Astrocyte (in vitro differentiated cells and primary cell): Measurements from ENCODE around the gene AGO4. TPM values are rescaled to one million over a fixed set of nuclear protein-coding genes. Genes with fewer than 3 reads are reported as not detected.
"Not testable (repeated sequence)": the region's sequence is repeated elsewhere in the genome, so short reads cannot be mapped to it uniquely, and the experiment has no call there.

ENCODE experiments used
- DNase-seq: peaks from one replicate; pipeline ENCODE4 v3.0.0-alpha.2; 2010; ENCODE audit warnings: low read depth
- FAIRE-seq: peaks from 2 replicates; lab custom pipeline; 2011; peaks lifted over from hg19 to GRCh38; lab: Jason Lieb, UNC
- H2AFZ ChIP-seq: 2 replicates; pipeline ENCODE4 v1.6.0; 2012; ENCODE audit warnings: low read depth, low read length, inconsistent platforms
- H3K27ac ChIP-seq: 2 replicates; pipeline ENCODE4 v1.5.1; 2011; ENCODE audit warnings: low read depth, low read length, inconsistent platforms
- H3K27me3 ChIP-seq: 2 replicates; pipeline ENCODE4 v1.6.0; 2011; ENCODE audit warnings: low read length, inconsistent platforms; ENCODE audit not compliant: insufficient read depth
- H3K36me3 ChIP-seq: 2 replicates; pipeline ENCODE4 v1.5.1; 2011; ENCODE audit warnings: low read length, inconsistent platforms; ENCODE audit not compliant: insufficient read depth
- H3K4me1 ChIP-seq: 2 replicates; pipeline ENCODE4 v1.5.1; 2011; ENCODE audit warnings: low read length, inconsistent platforms; ENCODE audit not compliant: insufficient read depth
- H3K4me2 ChIP-seq: 2 replicates; pipeline ENCODE4 v1.6.0; 2012; ENCODE audit warnings: low read length, inconsistent platforms
- H3K4me3 ChIP-seq: 2 replicates; pipeline ENCODE4 v1.5.1; 2011; ENCODE audit warnings: low read depth, mild to moderate bottlenecking, low read length, inconsistent platforms; ENCODE audit not compliant: insufficient read depth
- H3K79me2 ChIP-seq: 2 replicates; pipeline ENCODE4 v1.6.0; 2012; ENCODE audit warnings: mild to moderate bottlenecking, low read length, inconsistent platforms; ENCODE audit not compliant: insufficient read depth
- H3K9ac ChIP-seq: 2 replicates; pipeline ENCODE4 v1.6.0; 2012; ENCODE audit warnings: mild to moderate bottlenecking, low read length, inconsistent platforms
- H3K9me3 ChIP-seq: 2 replicates; pipeline ENCODE4 v1.5.1; 2012; ENCODE audit warnings: low read depth, mild to moderate bottlenecking, low read length, inconsistent platforms; ENCODE audit not compliant: insufficient read depth
- H4K20me1 ChIP-seq: 2 replicates; pipeline ENCODE4 v1.6.0; 2012; ENCODE audit warnings: low read length, inconsistent platforms; ENCODE audit not compliant: insufficient read depth
- H3K27ac Mint-ChIP-seq: one replicate; pipeline ENCODE4 v1.8.0; 2021; ENCODE audit warnings: mild to moderate bottlenecking, mixed read lengths; ENCODE audit not compliant: unreplicated experiment
- H3K27me3 Mint-ChIP-seq: one replicate; pipeline ENCODE4 v1.8.0; 2021; ENCODE audit warnings: low read depth, mixed read lengths; ENCODE audit not compliant: unreplicated experiment
- H3K36me3 Mint-ChIP-seq: one replicate; pipeline ENCODE4 v1.8.0; 2021; ENCODE audit warnings: low read depth, mixed read lengths; ENCODE audit not compliant: unreplicated experiment
- H3K4me1 Mint-ChIP-seq: one replicate; pipeline ENCODE4 v1.8.0; 2021; ENCODE audit warnings: low read depth, mixed read lengths; ENCODE audit not compliant: unreplicated experiment
- H3K4me3 Mint-ChIP-seq: one replicate; pipeline ENCODE4 v1.8.0; 2021; ENCODE audit warnings: mild to moderate bottlenecking, moderate library complexity, mixed read lengths; ENCODE audit not compliant: unreplicated experiment
- H3K9me3 Mint-ChIP-seq: one replicate; pipeline ENCODE4 v1.8.0; 2021; ENCODE audit warnings: mild to moderate bottlenecking, mixed read lengths; ENCODE audit not compliant: unreplicated experiment
- CTCF ChIP-seq: IDR thresholded peaks from 2 replicates; pipeline ENCODE4 v1.5.1; 2011; ENCODE audit warnings: low read depth, mild to moderate bottlenecking, inconsistent platforms, low read length, moderate library complexity; ENCODE audit not compliant: insufficient read depth
- EZH2 ChIP-seq: IDR thresholded peaks from 2 replicates; pipeline ENCODE4 v1.6.1; 2012; ENCODE audit warnings: mild to moderate bottlenecking, low read length, inconsistent platforms; ENCODE audit not compliant: insufficient read depth
- total RNA-seq: library from RNA; stranded (reverse); gene quantifications from 2 replicates; pipeline ENCODE4 v1.2.1, GENCODE V29; 2021

AGO4 gene
- total RNA-seq, 1 donor from 2014 or later, result 9.8 TPM

GRCh38 chr1:35863881-35864625 is 56.2 kb downstream of the AGO4 start:
- H3K79me2 ChIP-seq, result no peaks in the 10 kb centered on the region
- H3K36me3 Mint-ChIP-seq, result peaks cover 4% of the 10 kb centered on the region
- H3K4me3 ChIP-seq, result no peak overlapping the region
- DNase-seq, result no peak
- no peaks in the 10 kb centered on the region for H3K4me1 ChIP-seq
- H4K20me1 ChIP-seq, result no peaks in the 10 kb centered on the region
- no peak for FAIRE-seq
- no peaks in the 10 kb centered on the region for H3K27me3 Mint-ChIP-seq
- no peaks in the 10 kb centered on the region for H3K9me3 Mint-ChIP-seq
- H3K27ac ChIP-seq, result no peak overlapping the region
- H3K9me3 ChIP-seq, result no peaks in the 10 kb centered on the region
- H3K27me3 ChIP-seq, result no peaks in the 10 kb centered on the region
- TF ChIP-seq EZH2 (no peak), CTCF (no peak)
- no peak overlapping the region for H3K4me3 Mint-ChIP-seq
- H3K4me2 ChIP-seq, result no peak overlapping the region
- no peak overlapping the region for H3K27ac Mint-ChIP-seq
- H2AFZ ChIP-seq, result no peak overlapping the region
- H3K4me1 Mint-ChIP-seq, result no peaks in the 10 kb centered on the region
- H3K36me3 ChIP-seq, result no peaks in the 10 kb centered on the region
- H3K9ac ChIP-seq, result no peak overlapping the region

- H3K4me1 ChIP-seq, result no peaks in the 10 kb centered on the region
- H3K9me3 Mint-ChIP-seq, result no peaks in the 10 kb centered on the region
- H3K9me3 ChIP-seq, result no peaks in the 10 kb centered on the region
- H3K4me3 Mint-ChIP-seq, result no peak overlapping the region
- no peaks in the 10 kb centered on the region for H3K4me1 Mint-ChIP-seq
- H3K9ac ChIP-seq, result no peak overlapping the region
- peaks cover 4% of the 10 kb centered on the region for H3K36me3 Mint-ChIP-seq
- H3K27ac ChIP-seq, result no peak overlapping the region
- H4K20me1 ChIP-seq, result no peaks in the 10 kb centered on the region
- no peak overlapping the region for H3K4me2 ChIP-seq
- no peaks in the 10 kb centered on the region for H3K36me3 ChIP-seq
- TF ChIP-seq CTCF, result no peak
- no peak for TF ChIP-seq EZH2
- no peak overlapping the region for H2AFZ ChIP-seq
- no peaks in the 10 kb centered on the region for H3K27me3 ChIP-seq
- H3K79me2 ChIP-seq, result no peaks in the 10 kb centered on the region
- no peak overlapping the region for H3K27ac Mint-ChIP-seq
- DNase-seq, result no peak
- no peaks in the 10 kb centered on the region for H3K27me3 Mint-ChIP-seq
- FAIRE-seq, result no peak
- no peak overlapping the region for H3K4me3 ChIP-seq
These were observed 57.0 kb downstream of the AGO4 start for GRCh38 chr1:35864813-35865212.

GRCh38 chr1:35866991-35867390 is 59.2 kb downstream of the AGO4 start:
- Histone ChIP-seq H3K4me3 (no peak overlapping the region), H3K36me3 (no peaks in the 10 kb centered on the region), H3K9ac (no peak overlapping the region), H3K27me3 (no peaks in the 10 kb centered on the region), H3K9me3 (no peaks in the 10 kb centered on the region), H3K79me2 (no peaks in the 10 kb centered on the region), H3K4me1 (no peaks in the 10 kb centered on the region), H3K27ac (no peak overlapping the region), H4K20me1 (no peaks in the 10 kb centered on the region), H2AFZ (no peak overlapping the region), H3K4me2 (no peak overlapping the region)
- H3K9me3 Mint-ChIP-seq, result no peaks in the 10 kb centered on the region
- H3K27ac Mint-ChIP-seq, result no peak overlapping the region
- DNase-seq, result no peak
- H3K4me1 Mint-ChIP-seq, result no peaks in the 10 kb centered on the region
- no peak for FAIRE-seq
- H3K4me3 Mint-ChIP-seq, result no peak overlapping the region
- no peak for TF ChIP-seq CTCF
- no peak for TF ChIP-seq EZH2
- no peaks in the 10 kb centered on the region for H3K36me3 Mint-ChIP-seq
- H3K27me3 Mint-ChIP-seq, result no peaks in the 10 kb centered on the region

GRCh38 chr1:35869245-35869950 is 61.6 kb downstream of the AGO4 start:
- not testable (repeated sequence) for H3K36me3 Mint-ChIP-seq, H4K20me1 ChIP-seq, H3K4me3 ChIP-seq, H3K79me2 ChIP-seq, H3K27me3 ChIP-seq, H3K4me2 ChIP-seq, H3K36me3 ChIP-seq, H3K27ac Mint-ChIP-seq, DNase-seq, H3K4me3 Mint-ChIP-seq, H2AFZ ChIP-seq, H3K27me3 Mint-ChIP-seq, H3K4me1 ChIP-seq, H3K9me3 Mint-ChIP-seq, FAIRE-seq, H3K9me3 ChIP-seq, H3K4me1 Mint-ChIP-seq, H3K9ac ChIP-seq, H3K27ac ChIP-seq
